ENCODE measurements around the gene U2SURP.

DNA sequence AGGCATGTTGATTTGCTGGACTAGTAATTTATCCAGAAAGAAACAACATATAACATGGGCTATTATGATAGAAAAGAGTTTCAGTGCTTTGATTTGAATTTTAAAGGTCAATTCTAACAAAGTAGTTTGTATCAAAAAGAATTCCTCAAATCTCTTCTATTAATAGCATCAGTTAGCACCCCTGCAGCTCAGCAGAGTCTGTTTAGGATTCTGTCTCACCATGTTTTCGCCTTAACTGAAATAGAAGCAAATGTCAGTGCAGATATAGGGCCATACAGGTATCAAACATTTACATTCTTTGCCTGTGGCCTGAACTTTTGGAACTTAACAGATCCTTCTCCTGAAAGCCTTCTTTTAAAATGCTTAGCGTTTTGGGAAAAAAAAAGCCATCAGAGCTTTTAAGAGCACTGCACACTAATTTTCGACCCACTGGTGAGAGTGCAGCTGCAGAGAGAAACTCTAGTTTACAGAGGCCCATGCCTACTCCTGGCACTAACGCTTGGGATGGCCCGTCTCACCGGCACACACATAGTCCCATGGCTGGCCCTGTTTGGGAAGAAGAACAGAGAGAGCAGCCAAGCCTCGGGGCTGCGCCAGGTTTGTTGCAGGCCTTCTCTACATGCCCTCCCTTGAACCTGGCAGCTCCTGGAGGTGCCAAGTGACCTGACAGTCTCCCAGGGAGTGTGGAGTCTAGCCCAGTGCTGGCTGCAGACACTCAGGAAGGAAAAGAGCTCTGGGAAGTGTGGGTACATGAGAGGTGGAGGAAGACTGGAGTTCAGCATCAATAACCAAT is 28.0 kb upstream of the U2SURP start:
- TF ChIP-seq, protein P1, sequence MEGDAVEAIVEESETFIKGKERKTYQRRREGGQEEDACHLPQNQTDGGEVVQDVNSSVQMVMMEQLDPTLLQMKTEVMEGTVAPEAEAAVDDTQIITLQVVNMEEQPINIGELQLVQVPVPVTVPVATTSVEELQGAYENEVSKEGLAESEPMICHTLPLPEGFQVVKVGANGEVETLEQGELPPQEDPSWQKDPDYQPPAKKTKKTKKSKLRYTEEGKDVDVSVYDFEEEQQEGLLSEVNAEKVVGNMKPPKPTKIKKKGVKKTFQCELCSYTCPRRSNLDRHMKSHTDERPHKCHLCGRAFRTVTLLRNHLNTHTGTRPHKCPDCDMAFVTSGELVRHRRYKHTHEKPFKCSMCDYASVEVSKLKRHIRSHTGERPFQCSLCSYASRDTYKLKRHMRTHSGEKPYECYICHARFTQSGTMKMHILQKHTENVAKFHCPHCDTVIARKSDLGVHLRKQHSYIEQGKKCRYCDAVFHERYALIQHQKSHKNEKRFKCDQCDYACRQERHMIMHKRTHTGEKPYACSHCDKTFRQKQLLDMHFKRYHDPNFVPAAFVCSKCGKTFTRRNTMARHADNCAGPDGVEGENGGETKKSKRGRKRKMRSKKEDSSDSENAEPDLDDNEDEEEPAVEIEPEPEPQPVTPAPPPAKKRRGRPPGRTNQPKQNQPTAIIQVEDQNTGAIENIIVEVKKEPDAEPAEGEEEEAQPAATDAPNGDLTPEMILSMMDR (IDR thresholded peaks at IDR 0.05; ENCODE audit: insufficient read depth, low read length), result no peak
- TF ChIP-seq, protein P2, sequence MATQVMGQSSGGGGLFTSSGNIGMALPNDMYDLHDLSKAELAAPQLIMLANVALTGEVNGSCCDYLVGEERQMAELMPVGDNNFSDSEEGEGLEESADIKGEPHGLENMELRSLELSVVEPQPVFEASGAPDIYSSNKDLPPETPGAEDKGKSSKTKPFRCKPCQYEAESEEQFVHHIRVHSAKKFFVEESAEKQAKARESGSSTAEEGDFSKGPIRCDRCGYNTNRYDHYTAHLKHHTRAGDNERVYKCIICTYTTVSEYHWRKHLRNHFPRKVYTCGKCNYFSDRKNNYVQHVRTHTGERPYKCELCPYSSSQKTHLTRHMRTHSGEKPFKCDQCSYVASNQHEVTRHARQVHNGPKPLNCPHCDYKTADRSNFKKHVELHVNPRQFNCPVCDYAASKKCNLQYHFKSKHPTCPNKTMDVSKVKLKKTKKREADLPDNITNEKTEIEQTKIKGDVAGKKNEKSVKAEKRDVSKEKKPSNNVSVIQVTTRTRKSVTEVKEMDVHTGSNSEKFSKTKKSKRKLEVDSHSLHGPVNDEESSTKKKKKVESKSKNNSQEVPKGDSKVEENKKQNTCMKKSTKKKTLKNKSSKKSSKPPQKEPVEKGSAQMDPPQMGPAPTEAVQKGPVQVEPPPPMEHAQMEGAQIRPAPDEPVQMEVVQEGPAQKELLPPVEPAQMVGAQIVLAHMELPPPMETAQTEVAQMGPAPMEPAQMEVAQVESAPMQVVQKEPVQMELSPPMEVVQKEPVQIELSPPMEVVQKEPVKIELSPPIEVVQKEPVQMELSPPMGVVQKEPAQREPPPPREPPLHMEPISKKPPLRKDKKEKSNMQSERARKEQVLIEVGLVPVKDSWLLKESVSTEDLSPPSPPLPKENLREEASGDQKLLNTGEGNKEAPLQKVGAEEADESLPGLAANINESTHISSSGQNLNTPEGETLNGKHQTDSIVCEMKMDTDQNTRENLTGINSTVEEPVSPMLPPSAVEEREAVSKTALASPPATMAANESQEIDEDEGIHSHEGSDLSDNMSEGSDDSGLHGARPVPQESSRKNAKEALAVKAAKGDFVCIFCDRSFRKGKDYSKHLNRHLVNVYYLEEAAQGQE (IDR thresholded peaks at IDR 0.05; ENCODE audit: insufficient replicate concordance, low read depth), result no peak
- no peak for TF ChIP-seq GABPA (IDR thresholded peaks at IDR 0.05; ENCODE audit: low read depth)
- TF ChIP-seq POLR2AphosphoS5 (IDR thresholded peaks at IDR 0.05; ENCODE audit: low read depth), result no peak
- TF ChIP-seq SPI1 (IDR thresholded peaks at IDR 0.05; ENCODE audit: borderline replicate concordance, low read depth), result no peak
